ENCODE results near the gene GNG8. TPM values are rescaled to one million over a fixed set of nuclear protein-coding genes. Genes with fewer than 3 reads are reported as not detected.

GNG8 gene
- total RNA-seq, 6 experiments from 2014 or later, result not detected

DNA sequence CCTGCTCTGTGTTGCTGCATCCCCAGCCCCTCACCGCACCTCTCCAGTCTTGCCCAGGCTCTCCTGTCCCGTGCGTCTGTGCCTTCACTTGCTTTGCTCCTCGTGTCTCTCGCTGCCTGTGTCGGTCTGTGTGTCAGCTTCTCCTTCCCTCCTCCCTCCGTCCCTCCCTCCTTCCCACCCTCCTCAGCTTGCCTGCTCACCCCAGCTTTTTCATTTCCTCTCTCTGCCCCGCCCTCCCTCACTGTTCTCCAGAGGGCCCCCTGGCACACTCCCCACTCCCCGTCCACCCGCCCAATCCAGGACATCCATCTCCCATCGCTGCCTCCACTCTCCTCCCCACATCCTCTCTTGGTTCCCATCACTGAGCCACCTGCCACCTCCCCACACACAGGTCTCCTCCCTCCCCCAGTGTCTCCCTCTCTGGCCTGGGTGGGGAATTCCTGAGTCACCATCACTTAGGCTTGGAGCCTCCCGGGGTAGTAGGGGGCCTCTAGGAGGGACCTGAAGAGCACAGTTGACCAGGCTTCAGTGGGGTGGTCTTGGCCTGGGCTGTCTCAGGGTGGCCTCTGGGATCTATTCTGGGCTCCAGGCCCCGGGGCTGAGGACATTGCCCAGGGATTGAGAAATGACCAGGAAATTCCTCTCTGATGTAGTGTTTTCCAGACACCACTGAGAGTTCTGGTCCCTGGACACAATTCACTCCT is 10.9 kb downstream of the GNG8 start, which contains the start of gene PTGIR:
PTGIR (minus strand) TSS at position 132 of the 704 bp plus-strand sequence. CDS start 864 bp downstream, outside the sequence.
- Mint-ChIP-seq H3K9me3 (no peaks in the 10 kb centered on the region), H3K4me3 (peak within 1 kb of the TSS; percentile 94), H3K4me1 (ENCODE audit: low read depth) (peaks cover 48% of the 10 kb centered on the region), H3K36me3 (ENCODE audit: low read depth) (peaks cover 10% of the 10 kb centered on the region; the same call in 1 of the 2 replicates), H3K27ac (peak within 1 kb of the TSS; percentile 99), H3K27me3 (ENCODE audit: insufficient read depth) (peaks cover 1% of the 10 kb centered on the region)
- peak; percentile 85 for DNase-seq
- TF ChIP-seq, protein P1, sequence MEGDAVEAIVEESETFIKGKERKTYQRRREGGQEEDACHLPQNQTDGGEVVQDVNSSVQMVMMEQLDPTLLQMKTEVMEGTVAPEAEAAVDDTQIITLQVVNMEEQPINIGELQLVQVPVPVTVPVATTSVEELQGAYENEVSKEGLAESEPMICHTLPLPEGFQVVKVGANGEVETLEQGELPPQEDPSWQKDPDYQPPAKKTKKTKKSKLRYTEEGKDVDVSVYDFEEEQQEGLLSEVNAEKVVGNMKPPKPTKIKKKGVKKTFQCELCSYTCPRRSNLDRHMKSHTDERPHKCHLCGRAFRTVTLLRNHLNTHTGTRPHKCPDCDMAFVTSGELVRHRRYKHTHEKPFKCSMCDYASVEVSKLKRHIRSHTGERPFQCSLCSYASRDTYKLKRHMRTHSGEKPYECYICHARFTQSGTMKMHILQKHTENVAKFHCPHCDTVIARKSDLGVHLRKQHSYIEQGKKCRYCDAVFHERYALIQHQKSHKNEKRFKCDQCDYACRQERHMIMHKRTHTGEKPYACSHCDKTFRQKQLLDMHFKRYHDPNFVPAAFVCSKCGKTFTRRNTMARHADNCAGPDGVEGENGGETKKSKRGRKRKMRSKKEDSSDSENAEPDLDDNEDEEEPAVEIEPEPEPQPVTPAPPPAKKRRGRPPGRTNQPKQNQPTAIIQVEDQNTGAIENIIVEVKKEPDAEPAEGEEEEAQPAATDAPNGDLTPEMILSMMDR (IDR thresholded peaks at IDR 0.05), result peak; percentile 22

- no peak for DNase-seq
- H3K36me3 Mint-ChIP-seq (ENCODE audit: low read depth), result peaks cover 10% of the 10 kb centered on the region; the same call in 1 of the 2 replicates
- H3K27ac Mint-ChIP-seq, result peak overlapping the region; percentile 99
- H3K27me3 Mint-ChIP-seq (ENCODE audit: insufficient read depth), result peaks cover 1% of the 10 kb centered on the region
- H3K9me3 Mint-ChIP-seq, result no peaks in the 10 kb centered on the region
- TF ChIP-seq, protein P1 (IDR thresholded peaks at IDR 0.05), result no peak
- H3K4me3 Mint-ChIP-seq, result peak overlapping the region; percentile 94
- H3K4me1 Mint-ChIP-seq (ENCODE audit: low read depth), result peaks cover 59% of the 10 kb centered on the region
Observed at GRCh38 chr19:46623915-46624502, 12.0 kb downstream of the GNG8 start.

- peaks cover 1% of the 10 kb centered on the region for H3K27me3 Mint-ChIP-seq (ENCODE audit: insufficient read depth)
- H3K4me3 Mint-ChIP-seq, result peak overlapping the region; percentile 74
- H3K4me1 Mint-ChIP-seq (ENCODE audit: low read depth), result peaks cover 67% of the 10 kb centered on the region
- H3K9me3 Mint-ChIP-seq, result no peaks in the 10 kb centered on the region
- TF ChIP-seq, protein P1 (IDR thresholded peaks at IDR 0.05), result no peak
- no peak for DNase-seq
- peaks cover 10% of the 10 kb centered on the region; the same call in 1 of the 2 replicates for H3K36me3 Mint-ChIP-seq (ENCODE audit: low read depth)
- H3K27ac Mint-ChIP-seq, result peak overlapping the region; percentile 73
Observed at GRCh38 chr19:46622118-46622446, 13.9 kb downstream of the GNG8 start.

- Mint-ChIP-seq H3K4me1 (ENCODE audit: low read depth) (peaks cover 74% of the 10 kb centered on the region), H3K4me3 (peak overlapping the region; percentile 74), H3K27me3 (ENCODE audit: insufficient read depth) (peaks cover 1% of the 10 kb centered on the region), H3K27ac (peak overlapping the region; percentile 79), H3K36me3 (ENCODE audit: low read depth) (peaks cover 10% of the 10 kb centered on the region; the same call in 1 of the 2 replicates), H3K9me3 (no peaks in the 10 kb centered on the region)
- TF ChIP-seq, protein P1 (IDR thresholded peaks at IDR 0.05), result peak; percentile 54; the same call in 1 of the 2 replicates
- DNase-seq, result no peak
Observed at GRCh38 chr19:46621191-46622117, 14.5 kb downstream of the GNG8 start.

- peak overlapping the region; percentile 74 for H3K4me3 Mint-ChIP-seq
- H3K27me3 Mint-ChIP-seq (ENCODE audit: insufficient read depth), result peaks cover 1% of the 10 kb centered on the region
- no peaks in the 10 kb centered on the region for H3K9me3 Mint-ChIP-seq
- H3K36me3 Mint-ChIP-seq (ENCODE audit: low read depth), result peaks cover 10% of the 10 kb centered on the region; the same call in 1 of the 2 replicates
- TF ChIP-seq, protein P1 (IDR thresholded peaks at IDR 0.05), result no peak
- DNase-seq, result peak; percentile 61
- peak overlapping the region; percentile 79 for H3K27ac Mint-ChIP-seq
- H3K4me1 Mint-ChIP-seq (ENCODE audit: low read depth), result peaks cover 71% of the 10 kb centered on the region
Observed at GRCh38 chr19:46620716-46621115, 15.3 kb downstream of the GNG8 start.
